NOMO-1 (cell line): Measurements from ENCODE around the gene C16orf74.
A peak's percentile ranks its signal among the peaks of the same experiment; 100 is the strongest.

Experiments
- DNase-seq, 2 experiments: peaks; one replicate each; lab custom pipeline; 2025; ENCODE audit not compliant: unreplicated experiment in 2 of 2; lab: John Stamatoyannopoulos, UW

Gene C16orf74

GRCh38 chr16:85720302-85720637, 30.6 kb downstream of the C16orf74 start:
- DNase-seq, result no peak

DNA sequence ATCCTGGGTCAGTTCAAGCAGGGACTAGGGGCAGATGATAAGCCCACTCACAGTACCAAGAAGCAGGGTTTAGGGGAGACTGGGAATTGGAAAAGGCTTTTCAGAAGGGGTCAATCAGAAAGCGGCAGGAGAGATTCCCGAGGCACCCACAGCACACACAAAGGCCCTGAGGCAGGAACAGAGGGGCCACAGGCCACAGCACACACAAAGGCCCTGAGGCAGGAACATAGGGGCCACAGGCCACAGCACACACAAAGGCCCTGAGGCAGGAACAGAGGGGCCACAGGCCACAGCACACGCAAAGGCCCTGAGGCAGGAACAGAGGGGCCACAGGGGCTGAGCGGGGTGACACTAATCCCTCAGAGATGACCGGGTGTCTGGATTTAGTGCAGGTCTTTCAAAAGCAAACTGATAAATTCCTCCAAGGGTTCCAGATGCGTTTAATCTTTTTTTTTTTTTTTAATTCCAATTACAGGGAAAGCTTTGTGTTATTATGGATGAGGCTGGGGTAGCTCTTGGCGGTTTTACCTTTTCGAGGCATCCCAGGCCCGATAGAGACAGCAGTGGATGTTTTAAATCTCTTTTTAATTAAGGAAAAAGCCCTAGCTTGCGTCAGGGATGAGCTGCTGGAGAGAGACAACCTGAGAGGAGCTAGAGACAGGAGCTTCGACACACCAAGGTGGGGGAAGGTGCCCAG, 31.1 kb downstream of the C16orf74 start:
- no peak for DNase-seq

DNA sequence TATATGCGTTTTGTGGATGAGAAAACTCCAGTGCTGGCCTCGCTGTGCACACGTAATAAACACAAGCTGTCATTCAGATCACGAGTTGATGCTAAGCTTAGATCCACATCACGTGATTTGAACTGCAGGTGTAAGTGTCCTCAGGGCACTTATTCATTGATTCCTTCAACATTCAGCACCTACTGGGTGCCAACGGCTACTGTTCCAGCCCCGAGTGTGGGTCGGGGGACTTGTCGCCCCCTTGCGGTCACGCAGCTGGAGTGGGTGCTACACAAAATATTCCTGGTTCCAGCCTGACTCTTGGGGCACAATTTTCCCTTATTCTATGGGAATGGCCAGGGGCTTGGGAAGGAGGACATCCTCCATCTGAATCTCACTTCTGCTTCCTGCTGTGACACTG, 32.2 kb downstream of the C16orf74 start:
- DNase-seq, result no peak

- DNase-seq, result no peak
Observed at GRCh38 chr16:85718153-85718477, 32.8 kb downstream of the C16orf74 start.

DNA sequence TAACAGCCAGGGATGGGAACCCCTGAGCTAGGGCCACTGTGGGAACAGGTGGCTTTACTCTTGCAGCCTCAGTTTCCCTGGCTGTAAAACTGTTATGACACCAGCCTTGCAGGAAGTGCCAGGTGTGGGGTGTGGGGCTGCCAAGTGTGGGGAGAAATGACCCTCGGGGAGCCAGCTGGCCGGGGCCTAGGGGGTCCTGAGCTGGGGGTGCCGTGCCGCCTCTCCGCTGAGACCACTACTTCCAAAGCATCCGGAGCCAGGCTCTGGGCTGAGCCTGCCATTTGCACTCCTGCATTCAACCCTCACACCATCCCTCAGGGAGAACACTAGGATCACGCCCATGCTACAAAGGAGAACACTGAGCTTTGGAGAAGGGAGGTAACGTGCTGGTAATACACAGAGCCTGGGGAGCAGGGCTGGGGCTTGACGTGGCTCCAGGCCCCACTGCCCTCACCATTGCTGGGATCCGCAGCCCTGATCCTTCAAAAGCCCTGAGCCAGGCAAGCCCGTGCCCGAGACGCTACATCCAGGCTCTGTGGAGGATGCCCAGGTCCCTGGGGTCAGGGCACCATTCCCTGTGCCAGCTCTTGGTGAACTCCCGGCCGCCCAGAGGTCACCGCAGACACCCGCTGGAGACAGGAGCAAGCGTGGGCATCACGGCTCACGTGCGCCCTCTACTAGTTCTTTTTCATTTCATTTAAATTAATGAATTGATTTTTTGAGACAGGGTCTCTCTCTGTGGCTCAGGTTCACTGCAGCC, 33.3 kb downstream of the C16orf74 start:
- DNase-seq, result peak; percentile 18 to 35

DNA sequence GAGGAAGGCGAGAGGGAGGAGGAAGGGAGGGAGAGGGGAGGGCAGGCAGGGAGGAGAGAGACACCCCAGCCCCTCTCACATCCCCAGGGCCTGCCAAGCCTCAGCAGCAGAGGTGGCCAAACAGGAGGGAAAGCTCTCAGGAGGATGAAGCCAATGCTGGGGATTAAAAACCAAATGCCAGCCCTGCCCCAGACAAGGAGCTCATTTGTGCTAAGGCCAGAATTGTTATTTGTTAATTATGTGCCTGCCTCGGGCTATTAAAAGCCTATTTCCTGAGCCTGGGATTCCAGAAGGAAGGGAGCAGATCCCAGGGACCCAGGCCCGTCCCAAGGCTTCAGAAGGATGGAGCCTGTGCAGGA, 34.2 kb downstream of the C16orf74 start:
- DNase-seq, result no peak

- DNase-seq, result no peak
Observed at GRCh38 chr16:85716022-85716679, 34.7 kb downstream of the C16orf74 start.

DNA sequence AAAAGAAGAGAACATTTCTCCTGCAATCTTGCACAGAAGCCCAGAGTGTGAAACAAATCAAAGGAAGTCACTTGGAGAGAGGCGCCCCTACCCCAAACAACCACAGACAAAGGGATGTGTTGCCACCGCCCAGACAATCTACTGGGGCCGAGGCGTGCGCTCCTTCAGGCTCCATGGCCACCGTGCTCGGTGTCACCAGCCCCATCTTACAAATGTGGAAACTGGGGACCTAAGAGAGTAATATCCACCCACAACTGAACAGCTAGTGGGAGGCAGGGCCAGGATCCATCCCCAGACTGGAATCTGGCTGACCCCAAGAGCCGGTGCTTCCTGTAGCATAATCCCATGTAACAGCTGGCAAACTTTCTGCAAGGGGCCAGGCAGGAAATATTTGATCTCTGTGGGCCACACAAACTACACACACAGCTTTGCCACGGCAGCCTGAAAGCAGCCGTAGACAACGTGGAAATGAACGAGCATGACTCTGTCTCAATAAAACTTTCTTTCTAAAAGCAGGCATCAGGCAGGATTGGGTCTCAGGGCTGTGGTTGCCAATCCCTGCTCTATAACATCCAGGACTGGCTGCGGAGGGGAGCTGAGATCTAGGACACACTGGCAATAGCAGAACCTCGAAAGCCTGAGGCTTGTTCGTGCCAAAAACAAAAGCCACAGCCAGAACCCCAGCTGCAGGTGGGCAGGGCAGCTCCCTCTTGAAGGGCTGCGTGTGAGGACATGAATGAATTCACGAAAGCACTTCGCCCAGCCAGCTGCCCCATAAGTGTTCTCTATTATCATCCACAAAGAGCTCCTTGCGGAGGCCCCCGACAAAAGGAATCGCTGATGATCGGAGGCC, 35.5 kb downstream of the C16orf74 start:
- no peak for DNase-seq

- no peak for DNase-seq
Observed at GRCh38 chr16:85712801-85713200, 38.1 kb downstream of the C16orf74 start.

GRCh38 chr16:85711982-85712587, 38.8 kb downstream of the C16orf74 start:
- no peak for DNase-seq

DNA sequence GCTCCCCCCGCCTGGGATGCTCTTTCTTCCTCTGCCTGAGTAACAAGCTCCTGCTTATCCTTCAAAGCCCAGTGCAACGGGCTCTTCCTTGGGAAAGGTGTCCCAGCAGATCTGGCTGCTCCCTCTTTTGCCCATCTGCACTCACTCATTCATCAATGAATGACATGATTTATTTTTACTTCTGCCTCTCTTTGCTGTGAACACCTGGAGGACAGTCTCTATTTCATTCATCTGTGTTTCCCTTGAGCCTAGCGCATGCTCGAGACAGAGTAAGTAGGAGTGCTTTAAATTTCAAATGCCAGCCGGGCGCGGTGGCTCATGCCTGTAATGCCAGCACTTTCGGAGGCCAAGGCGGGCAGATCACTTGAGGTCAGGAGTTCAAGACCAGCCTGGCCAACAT, 40.2 kb downstream of the C16orf74 start:
- DNase-seq, result no peak

DNA sequence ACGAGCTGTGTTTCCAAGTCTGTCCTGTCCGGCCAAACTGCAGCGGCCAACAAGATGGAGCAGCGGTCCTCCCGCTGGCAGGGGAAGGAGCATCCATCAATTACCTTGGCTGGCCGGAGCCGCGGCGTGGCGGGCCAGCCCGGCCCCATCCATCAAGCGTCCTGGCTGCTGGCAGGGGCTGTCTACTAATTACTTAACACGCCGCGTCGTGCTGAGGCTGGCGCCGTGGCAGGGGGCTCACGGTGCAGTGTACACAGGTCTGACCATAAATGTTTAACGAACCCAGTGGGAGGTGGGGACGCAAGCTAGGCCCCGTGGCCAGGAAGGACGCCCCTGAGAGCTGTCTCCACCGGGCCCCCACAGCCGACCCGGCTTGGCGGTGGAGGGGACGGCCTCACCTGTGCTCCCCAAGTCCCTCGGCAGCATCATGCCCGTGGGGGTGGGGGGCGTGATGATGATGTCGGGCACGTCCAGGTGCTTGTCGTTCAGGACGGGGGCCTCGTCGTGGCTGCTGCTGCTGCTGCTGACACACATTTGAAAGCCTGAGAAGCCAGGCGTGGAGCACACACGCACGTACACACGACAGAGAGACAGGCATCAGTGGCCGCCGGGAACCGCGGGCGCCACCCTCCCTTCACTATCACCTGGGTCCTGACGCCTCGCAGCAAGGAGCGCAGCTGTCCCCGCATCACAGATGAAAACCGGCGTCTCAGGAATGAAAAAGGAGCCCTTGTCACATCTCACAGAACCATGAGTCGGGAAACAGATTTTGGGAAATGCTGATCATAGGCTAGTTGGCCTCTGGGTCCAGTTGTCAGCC, 40.9 kb downstream of the C16orf74 start:
- no peak for DNase-seq

- no peak for DNase-seq
Observed at GRCh38 chr16:85708338-85708737, 42.6 kb downstream of the C16orf74 start.

GRCh38 chr16:85707528-85708095, 43.3 kb downstream of the C16orf74 start:
- no peak for DNase-seq

- no peak for DNase-seq
Observed at GRCh38 chr16:85706449-85707034, 44.4 kb downstream of the C16orf74 start.

DNA sequence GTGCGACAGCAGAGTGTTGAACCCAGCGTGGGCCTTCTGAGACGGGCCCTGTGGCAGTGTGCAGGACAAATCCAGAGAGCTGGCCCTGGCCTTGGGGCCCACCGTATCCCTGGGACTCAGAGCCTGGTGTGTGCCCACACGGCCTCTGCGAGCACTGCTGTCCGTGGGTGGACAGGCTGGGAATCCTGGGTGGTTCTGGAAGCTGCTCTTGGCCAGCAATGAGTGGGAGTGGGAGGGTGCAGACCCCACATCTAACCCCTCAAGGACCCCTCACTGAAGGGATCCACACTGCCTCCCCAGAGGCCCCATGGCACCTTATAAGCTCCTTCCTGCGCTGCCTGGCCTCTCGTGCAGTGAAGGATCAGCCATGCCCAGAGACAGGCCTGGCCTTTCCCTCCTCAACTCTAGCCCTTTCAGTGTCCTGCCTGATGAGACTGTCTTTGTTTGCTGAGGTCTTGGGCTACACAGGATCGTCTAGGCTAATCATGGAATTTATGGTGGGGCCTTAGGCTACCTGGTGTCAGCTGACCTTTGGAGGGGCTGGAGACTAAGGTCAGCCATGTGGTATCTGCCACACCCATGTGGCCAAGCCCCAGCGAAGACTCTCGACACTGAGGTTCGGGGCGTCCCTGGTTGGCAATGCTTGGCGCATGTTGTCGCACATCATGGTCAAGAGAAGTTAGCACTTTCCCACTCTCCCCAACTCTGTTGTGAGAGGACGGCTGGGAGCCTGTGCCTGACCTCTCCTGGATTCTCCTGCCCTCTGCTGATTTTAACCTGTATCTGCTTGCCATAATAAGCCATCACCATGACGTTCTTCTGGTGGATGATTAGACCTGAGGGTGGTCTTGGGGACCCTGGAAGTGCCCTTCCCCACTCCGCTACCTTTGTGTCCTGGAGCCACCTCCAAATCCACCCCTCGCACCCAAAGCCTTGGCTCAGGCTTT, 45.7 kb downstream of the C16orf74 start:
- DNase-seq, result no peak

- DNase-seq, result no peak
Observed at GRCh38 chr16:85704011-85704410, 46.9 kb downstream of the C16orf74 start.

DNA sequence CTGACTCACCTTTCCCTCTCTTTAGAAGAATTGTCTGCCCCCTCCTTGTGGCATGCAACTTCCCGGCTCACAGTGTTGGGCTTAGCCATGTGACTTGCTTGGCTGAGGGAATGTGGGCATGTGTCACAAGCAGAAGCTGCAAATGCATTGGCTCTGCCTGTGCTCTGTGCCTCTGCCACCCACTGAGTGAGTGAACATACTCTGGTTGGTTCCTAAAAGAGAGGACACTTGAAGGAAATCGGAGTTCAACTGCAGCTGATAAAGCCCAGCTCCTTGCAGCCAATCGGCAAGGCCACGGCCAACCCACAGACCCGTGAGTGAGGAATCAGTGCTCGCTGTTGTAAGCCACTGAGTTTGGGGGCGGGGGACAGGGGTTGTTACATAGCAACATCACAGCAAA, 51.3 kb downstream of the C16orf74 start:
- no peak for DNase-seq
